IMR-90 (cell line): Measurements from ENCODE around the gene FBLIM1. TPM values are rescaled to one million over a fixed set of nuclear protein-coding genes. Genes with fewer than 3 reads are reported as not detected.

Experiments
- ATAC-seq: fragments of 200-7000 bp; cut with Tn5 transposase; 2 replicates; pipeline ENCODE4 v1.9.1; 2020; ENCODE audit warnings: low read depth, mild to moderate bottlenecking, moderate library complexity
- BruUV-seq: library from RNA; stranded (reverse); fragments of 400-500 nt; replicated peaks from 2 replicates; lab custom pipeline; 2021; lab: Mats Ljungman, UMichigan
- CTCF ChIA-PET: fragments of 300-600 bp; formaldehyde crosslinking; extraction: SDS; loops from one replicate; lab custom pipeline; 2021; ENCODE audit warnings: antibody characterized with exemption; lab: Yijun Ruan, JAX
- POLR2A ChIA-PET: fragments of 300-600 bp; sonication (Branson Sonifier 250); formaldehyde crosslinking; loops from one replicate; lab custom pipeline; 2022; ENCODE audit warnings: antibody characterized with exemption; ENCODE audit not compliant: unreplicated experiment; lab: Charles Lee
- DNase-seq: peaks from one replicate; pipeline ENCODE4 v3.0.0; 2013
- H2AFZ ChIP-seq: replicated peaks from 2 replicates; pipeline ENCODE3; 2013; ENCODE audit warnings: low read length, mild to moderate bottlenecking; ENCODE audit not compliant: poor library complexity
- H2AK5ac ChIP-seq: 2 replicates; pipeline ENCODE4 v1.6.1; 2013; ENCODE audit warnings: low read depth, low read length, inconsistent platforms
- H2AK9ac ChIP-seq: replicated peaks from 2 replicates; pipeline ENCODE3; 2013; ENCODE audit warnings: mild to moderate bottlenecking, low read depth, low read length, moderate library complexity; ENCODE audit not compliant: poor library complexity
- H2BK120ac ChIP-seq: 2 replicates; pipeline ENCODE4 v1.6.1; 2013; ENCODE audit warnings: low read depth, low read length, inconsistent platforms
- H2BK15ac ChIP-seq: 3 replicates; pipeline ENCODE4 v1.6.1; 2013; ENCODE audit warnings: low read depth, low read length, inconsistent platforms
- H2BK20ac ChIP-seq: 2 replicates; pipeline ENCODE4 v1.6.1; 2013; ENCODE audit warnings: low read depth, mild to moderate bottlenecking, inconsistent platforms, low read length, moderate library complexity
- H2BK5ac ChIP-seq: 2 replicates; pipeline ENCODE4 v1.6.1; 2013; ENCODE audit warnings: mild to moderate bottlenecking, low read depth, low read length, inconsistent platforms; ENCODE audit not compliant: poor library complexity, severe bottlenecking
- H3K14ac ChIP-seq: replicated peaks from 2 replicates; pipeline ENCODE4 v1.6.1; 2013; ENCODE audit warnings: low read depth, low read length, inconsistent platforms
- H3K18ac ChIP-seq: 2 replicates; pipeline ENCODE4 v1.6.1; 2013; ENCODE audit warnings: low read depth, low read length, control low read depth
- H3K23ac ChIP-seq: 2 replicates; pipeline ENCODE4 v1.6.1; 2013; ENCODE audit warnings: low read depth, low read length, inconsistent platforms
- H3K27ac ChIP-seq: 2 replicates; pipeline ENCODE4 v1.5.1; 2013; ENCODE audit warnings: mild to moderate bottlenecking, control low read depth, low read length; ENCODE audit not compliant: insufficient read depth
- H3K27me3 ChIP-seq: 2 replicates; pipeline ENCODE4 v1.6.1; 2013; ENCODE audit warnings: low read length; ENCODE audit not compliant: control insufficient read depth, insufficient read depth
- H3K36me3 ChIP-seq: 2 replicates; pipeline ENCODE4 v1.6.1; 2013; ENCODE audit warnings: low read length, mixed read lengths; ENCODE audit not compliant: control insufficient read depth, insufficient read depth
- H3K4ac ChIP-seq: 2 replicates; pipeline ENCODE4 v1.6.1; 2013; ENCODE audit warnings: low read depth, low read length, inconsistent platforms
- H3K4me1 ChIP-seq: 2 replicates; pipeline ENCODE4 v1.6.1; 2013; ENCODE audit warnings: low read length, mixed read lengths; ENCODE audit not compliant: control insufficient read depth, insufficient read depth
- H3K4me2 ChIP-seq: 2 replicates; pipeline ENCODE4 v1.6.1; 2013; ENCODE audit warnings: low read depth, mild to moderate bottlenecking, control low read depth, low read length, moderate library complexity
- H3K4me3 ChIP-seq: 2 replicates; pipeline ENCODE4 v1.5.1; 2013; ENCODE audit warnings: low read depth, mild to moderate bottlenecking, control low read depth, low read length, moderate library complexity; ENCODE audit not compliant: insufficient read depth
- H3K56ac ChIP-seq: 2 replicates; pipeline ENCODE4 v1.6.1; 2013; ENCODE audit warnings: low read length, inconsistent platforms; ENCODE audit not compliant: insufficient read depth; ENCODE audit errors: extremely low read depth
- H3K79me1 ChIP-seq, 2 experiments: 2 replicates each; pipeline ENCODE4 v1.6.1; 2013; ENCODE audit warnings: low read length in 2 of 2, inconsistent platforms in 1 of 2, low read depth in 1 of 2
- H3K9ac ChIP-seq: 2 replicates; pipeline ENCODE4 v1.6.1; 2013; ENCODE audit warnings: low read depth, low read length, control low read depth
- H3K9me1 ChIP-seq: 2 replicates; pipeline ENCODE4 v1.6.1; 2013; ENCODE audit warnings: low read length, inconsistent platforms; ENCODE audit not compliant: insufficient read depth
- H3K9me3 ChIP-seq: 2 replicates; pipeline ENCODE4 v1.6.1; 2013; ENCODE audit warnings: low read length; ENCODE audit not compliant: control insufficient read depth, insufficient read depth
- H4K20me1 ChIP-seq: 2 replicates; pipeline ENCODE4 v1.6.1; 2013; ENCODE audit warnings: low read length, inconsistent platforms; ENCODE audit not compliant: insufficient read depth
- H4K5ac ChIP-seq: 2 replicates; pipeline ENCODE4 v1.6.1; 2013; ENCODE audit warnings: mild to moderate bottlenecking, low read depth, low read length, control low read depth
- H4K8ac ChIP-seq, 2 experiments: 2 replicates each; pipeline ENCODE4 v1.6.1; 2013; ENCODE audit warnings: low read depth in 2 of 2, low read length in 2 of 2, control low read depth in 1 of 2, inconsistent platforms in 1 of 2
- H4K91ac ChIP-seq: 2 replicates; pipeline ENCODE4 v1.6.1; 2013; ENCODE audit warnings: low read depth, low read length, inconsistent platforms; ENCODE audit not compliant: insufficient read depth
- BHLHE40 ChIP-seq: fragments of 150-350 bp; IDR thresholded peaks from 2 replicates; pipeline ENCODE4 v1.6.1; 2016; ENCODE audit warnings: mild to moderate bottlenecking, low read depth, low read length
- CTCF ChIP-seq: conservative IDR thresholded peaks from 2 replicates; pipeline ENCODE4 v1.5.1; 2012; ENCODE audit warnings: mild to moderate bottlenecking, low read depth, low read length, improper control_type of control experiment
- ELK1 ChIP-seq: fragments of 150-350 bp; IDR thresholded peaks from 2 replicates; pipeline ENCODE4 v1.6.1; 2016; ENCODE audit warnings: low read depth, mild to moderate bottlenecking, low read length, moderate library complexity, borderline replicate concordance
- FOS ChIP-seq: fragments of 150-350 bp; IDR thresholded peaks from 2 replicates; pipeline ENCODE4 v1.6.1; 2016; ENCODE audit warnings: low read depth, low read length
- MAZ ChIP-seq: IDR thresholded peaks from 2 replicates; pipeline ENCODE4 v1.6.1; 2012; ENCODE audit warnings: low read depth, mild to moderate bottlenecking, low read length, improper control_type of control experiment, moderate library complexity, borderline replicate concordance
- MXI1 ChIP-seq: IDR thresholded peaks from 2 replicates; pipeline ENCODE4 v1.6.1; 2012; ENCODE audit warnings: low read depth, mild to moderate bottlenecking, low read length, moderate library complexity, borderline replicate concordance
- NFE2L2 ChIP-seq: fragments of 150-350 bp; IDR thresholded peaks from 2 replicates; pipeline ENCODE4 v1.6.1; 2016; ENCODE audit warnings: low read depth, mild to moderate bottlenecking, low read length
- POLR2A ChIP-seq: IDR thresholded peaks from 2 replicates; pipeline ENCODE4 v1.6.1; 2012; ENCODE audit warnings: mild to moderate bottlenecking, low read depth, low read length
- RCOR1 ChIP-seq: IDR thresholded peaks from 2 replicates; pipeline ENCODE4 v1.6.1; 2012; ENCODE audit warnings: mild to moderate bottlenecking, low read length, improper control_type of control experiment; ENCODE audit not compliant: insufficient replicate concordance
- USF2 ChIP-seq: fragments of 150-350 bp; IDR thresholded peaks from 2 replicates; pipeline ENCODE4 v1.6.1; 2017; ENCODE audit warnings: mild to moderate bottlenecking, antibody characterized with exemption, low read length, low read depth
- WGBS, 2 experiments: methylation state at CpG; one replicate each; pipeline versions ENCODE4 v1.1.5 to v1.1.7; 2013; ENCODE audit warnings: missing lambda C conversion rate in 2 of 2; ENCODE audit not compliant: insufficient read length in 1 of 2; ENCODE audit errors: extremely low coverage in 2 of 2; 5-methylcytosine and 5-hydroxymethylcytosine counted together
- dilution Hi-C: fragments of 300-500 bp; cut with HindIII; formaldehyde crosslinking; loops from one replicate; pipeline ENCODE4 v1.14.3; 2018; ENCODE audit warnings: low sequenced_read_pairs; ENCODE audit not compliant: unreplicated experiment
- in situ Hi-C: fragments of 300-500 bp; cut with MboI; formaldehyde crosslinking; loops from 3 replicates; pipeline ENCODE4 v1.14.3; 2019; ENCODE audit warnings: low sequenced_read_pairs, inconsistent platforms, mixed read lengths
- intact Hi-C: fragments of 100-400 bp; cut with micrococcal nuclease; formaldehyde crosslinking; loops from 2 replicates; pipeline ENCODE4 v1.10.0; 2022
- polyA plus RNA-seq, 3 experiments: library from polyadenylated mRNA; depleted of rRNA; stranded (reverse); fragments of >200 nt; gene quantifications; 2 replicates each; pipeline ENCODE4 v1.2.3, GENCODE V29; 2012; ENCODE audit warnings: low replicate concordance in 1 of 3
- total RNA-seq: library from RNA; depleted of rRNA; stranded (reverse); fragments of >200 nt; gene quantifications from 2 replicates; pipeline ENCODE4 v1.2.3, GENCODE V29; 2012

Gene FBLIM1
- total and polyA plus RNA-seq, 2 of the 4 experiments (the other 2 are of a cell fraction) = 52.2 to 140 TPM

- no peaks in the 10 kb centered on the region for H3K79me1 ChIP-seq
- DNase-seq (no peak), ATAC-seq (no peak)
- no peak within 1 kb of the TSS for H2BK120ac ChIP-seq
- no peak within 1 kb of the TSS for H3K27ac ChIP-seq
- H2BK5ac ChIP-seq = no peak within 1 kb of the TSS
- H3K9me1 ChIP-seq = no peaks in the 10 kb centered on the region
- no peak within 1 kb of the TSS for H3K14ac ChIP-seq
- intact Hi-C loops (no loop called here), in situ Hi-C loops (loop anchor here (5.0 kb wide), 1 partner anchor 145 kb away; no protein-coding TSS in a partner anchor), dilution Hi-C loops (no loop called here)
- H4K91ac ChIP-seq = no peak within 1 kb of the TSS
- BruUV-seq = no TSS peak
- H3K56ac ChIP-seq = no peak within 1 kb of the TSS
- H2BK20ac ChIP-seq = no peak within 1 kb of the TSS
- POLR2A ChIA-PET = no interaction called here
- H4K20me1 ChIP-seq = no peaks in the 10 kb centered on the region
- H3K9me3 ChIP-seq = no peaks in the 10 kb centered on the region
- TF ChIP-seq RCOR1 (no peak), NFE2L2 (no peak), USF2 (no peak), MXI1 (no peak), FOS (no peak), BHLHE40 (no peak), ELK1 (no peak), MAZ (no peak), POLR2A (no peak), CTCF (no peak)
- H3K9ac ChIP-seq = no peak within 1 kb of the TSS
- H3K27me3 ChIP-seq = no peaks in the 10 kb centered on the region
- no peak within 1 kb of the TSS for H3K4me3 ChIP-seq
- peaks cover 1% of the 10 kb centered on the region; the same call in 1 of the 2 replicates for H3K36me3 ChIP-seq
- H4K5ac ChIP-seq = no peak within 1 kb of the TSS
- H2BK15ac ChIP-seq = no peak within 1 kb of the TSS
- H3K4me2 ChIP-seq = no peak within 1 kb of the TSS
- 26% methylated on average over 5 of the region's 14 CpGs; no CpG with 5 or more reads in 1 of the 2 experiments for WGBS, 2 experiments
- no peak within 1 kb of the TSS for H4K8ac ChIP-seq
- CTCF ChIA-PET = interaction anchor here (0.6 kb wide), 1 partner anchor 277 kb away, joined by 3 read pairs; no protein-coding TSS in a partner anchor
- H3K23ac ChIP-seq = no peak within 1 kb of the TSS
- H2AK9ac ChIP-seq = peak within 1 kb of the TSS; percentile 88
- no peak within 1 kb of the TSS for H3K4ac ChIP-seq
- no peak within 1 kb of the TSS for H2AK5ac ChIP-seq
- H3K4me1 ChIP-seq = no peaks in the 10 kb centered on the region
- H2AFZ ChIP-seq = peak within 1 kb of the TSS; percentile 85
- H3K18ac ChIP-seq = no peak within 1 kb of the TSS
Measured at GRCh38 chr1:15742339-15742801, 16.2 kb upstream of the FBLIM1 start, which contains the start of gene TMEM82. Gene TMEM82, plus strand, starts transcription at chr1:15742499. Its CDS starts 61 bp downstream, at chr1:15742560.
